ENCODE data around the gene NKD2. TPM values are rescaled to one million over a fixed set of nuclear protein-coding genes. Genes with fewer than 3 reads are reported as not detected.
A peak's percentile ranks its signal among the peaks of the same experiment; 100 is the strongest.
"Not testable (repeated sequence)": the region's sequence is repeated elsewhere in the genome, so short reads cannot be mapped to it uniquely, and the experiment has no call there.

The NKD2 gene
- total and polyA plus RNA-seq, 2 donors: 5.1 to 12.4 TPM

GRCh38 chr5:1018596-1018995 lies 10.0 kb downstream of the NKD2 start:
- no peak overlapping the region for H3K27ac ChIP-seq (ENCODE audit: low read depth in 1 of 2, low read length in 1 of 2)
- H3K4me3 ChIP-seq (ENCODE audit: low read length in 2 of 2): no peak overlapping the region
- no peaks in the 10 kb centered on the region for H3K27me3 ChIP-seq (ENCODE audit: control insufficient read depth in 2 of 2, insufficient read depth in 1 of 2, low read length in 1 of 2)
- no peaks in the 10 kb centered on the region for H3K9me3 ChIP-seq (ENCODE audit: control insufficient read depth in 2 of 2, insufficient read depth in 1 of 2, low read length in 1 of 2)
- DNase-seq (ENCODE audit: low read depth in 6 of 9, low spot score in 9 of 9): no peak
- 97% methylated on average over 9 of the region's 9 CpGs for WGBS
- peaks cover 2 to 23% of the 10 kb centered on the region in 2 donors for H3K36me3 ChIP-seq (ENCODE audit: control insufficient read depth in 2 of 2, insufficient read depth in 2 of 2, low read length in 1 of 2)
- H3K4me1 ChIP-seq (ENCODE audit: control insufficient read depth in 2 of 2, insufficient read depth in 2 of 2, low read length in 2 of 2): peaks cover 0 to 6% of the 10 kb centered on the region in 2 donors

GRCh38 chr5:1019001-1019905 lies 10.7 kb downstream of the NKD2 start:
- Histone ChIP-seq H3K27ac (ENCODE audit: low read depth in 1 of 2, low read length in 1 of 2) (no peak overlapping the region), H3K36me3 (ENCODE audit: control insufficient read depth in 2 of 2, insufficient read depth in 2 of 2, low read length in 1 of 2) (peaks cover 2 to 21% of the 10 kb centered on the region in 2 donors), H3K4me3 (ENCODE audit: low read length in 2 of 2) (no peak overlapping the region), H3K27me3 (ENCODE audit: control insufficient read depth in 2 of 2, insufficient read depth in 1 of 2, low read length in 1 of 2) (no peaks in the 10 kb centered on the region), H3K4me1 (ENCODE audit: control insufficient read depth in 2 of 2, insufficient read depth in 2 of 2, low read length in 2 of 2) (peaks cover 0 to 6% of the 10 kb centered on the region in 2 donors), H3K9me3 (ENCODE audit: control insufficient read depth in 2 of 2, insufficient read depth in 1 of 2, low read length in 1 of 2) (no peaks in the 10 kb centered on the region)
- WGBS: 92% methylated on average over 37 of the region's 37 CpGs
- DNase-seq (ENCODE audit: low read depth in 6 of 9, low spot score in 9 of 9): no peak

GRCh38 chr5:1020452-1020961 lies 11.9 kb downstream of the NKD2 start:
- Histone ChIP-seq H3K27me3 (ENCODE audit: control insufficient read depth in 2 of 2, insufficient read depth in 1 of 2, low read length in 1 of 2) (no peaks in the 10 kb centered on the region), H3K4me1 (ENCODE audit: control insufficient read depth in 2 of 2, insufficient read depth in 2 of 2, low read length in 2 of 2) (peaks cover 0 to 6% of the 10 kb centered on the region in 2 donors)

GRCh38 chr5:1021136-1021968 lies 12.8 kb downstream of the NKD2 start:
- no peaks in the 10 kb centered on the region for H3K9me3 ChIP-seq (ENCODE audit: control insufficient read depth in 2 of 2, insufficient read depth in 1 of 2, low read length in 1 of 2)
- 72% methylated on average over 29 of the region's 29 CpGs for WGBS
- peak in 1 of 9 donors; percentile 25 for DNase-seq (ENCODE audit: low read depth in 6 of 9, low spot score in 9 of 9)
- peaks cover 0 to 6% of the 10 kb centered on the region in 2 donors for H3K4me1 ChIP-seq (ENCODE audit: control insufficient read depth in 2 of 2, insufficient read depth in 2 of 2, low read length in 2 of 2)
- no peaks in the 10 kb centered on the region for H3K27me3 ChIP-seq (ENCODE audit: control insufficient read depth in 2 of 2, insufficient read depth in 1 of 2, low read length in 1 of 2)
- H3K36me3 ChIP-seq (ENCODE audit: control insufficient read depth in 2 of 2, insufficient read depth in 2 of 2, low read length in 1 of 2): peaks cover 0 to 7% of the 10 kb centered on the region in 2 donors
- no peak overlapping the region for H3K4me3 ChIP-seq (ENCODE audit: low read length in 2 of 2)
- H3K27ac ChIP-seq (ENCODE audit: low read depth in 1 of 2, low read length in 1 of 2): no peak overlapping the region

More at GRCh38 chr5:1020452-1020961, 11.9 kb downstream of the NKD2 start:
- Histone ChIP-seq H3K9me3 (ENCODE audit: control insufficient read depth in 2 of 2, insufficient read depth in 1 of 2, low read length in 1 of 2) (no peaks in the 10 kb centered on the region), H3K36me3 (ENCODE audit: control insufficient read depth in 2 of 2, insufficient read depth in 2 of 2, low read length in 1 of 2) (peaks cover 0 to 13% of the 10 kb centered on the region in 2 donors), H3K4me3 (ENCODE audit: low read length in 2 of 2) (no peak overlapping the region), H3K27ac (ENCODE audit: low read depth in 1 of 2, low read length in 1 of 2) (no peak overlapping the region)
- WGBS: 92% methylated on average over 16 of the region's 16 CpGs
- DNase-seq (ENCODE audit: low read depth in 6 of 9, low spot score in 9 of 9): no peak

- DNase-seq (ENCODE audit: low read depth in 6 of 9, low spot score in 9 of 9); H3K4me1 ChIP-seq (ENCODE audit: control insufficient read depth in 2 of 2, insufficient read depth in 2 of 2, low read length in 2 of 2); H3K9me3 ChIP-seq (ENCODE audit: control insufficient read depth in 2 of 2, insufficient read depth in 1 of 2, low read length in 1 of 2); H3K27ac ChIP-seq (ENCODE audit: low read depth in 1 of 2, low read length in 1 of 2); H3K4me3 ChIP-seq (ENCODE audit: low read length in 2 of 2); H3K36me3 ChIP-seq (ENCODE audit: control insufficient read depth in 2 of 2, insufficient read depth in 2 of 2, low read length in 1 of 2); H3K27me3 ChIP-seq (ENCODE audit: control insufficient read depth in 2 of 2, insufficient read depth in 1 of 2, low read length in 1 of 2): not testable (repeated sequence)
- 83% methylated on average over 9 of the region's 9 CpGs for WGBS
Observed at GRCh38 chr5:1021969-1022336, 13.4 kb downstream of the NKD2 start.

GRCh38 chr5:1026700-1027621 lies 18.4 kb downstream of the NKD2 start:
- 96% methylated on average over 29 of the region's 29 CpGs for WGBS
- DNase-seq (ENCODE audit: low read depth in 6 of 9, low spot score in 9 of 9): no peak

GRCh38 chr5:1027631-1028441 lies 19.2 kb downstream of the NKD2 start:
- peaks cover 0 to 2% of the 10 kb centered on the region in 2 donors for H3K4me1 ChIP-seq (ENCODE audit: control insufficient read depth in 2 of 2, insufficient read depth in 2 of 2, low read length in 2 of 2)
- no peak overlapping the region for H3K27ac ChIP-seq (ENCODE audit: low read depth in 1 of 2, low read length in 1 of 2)
- WGBS: 88% methylated on average over 40 of the region's 40 CpGs
- H3K36me3 ChIP-seq (ENCODE audit: control insufficient read depth in 2 of 2, insufficient read depth in 2 of 2, low read length in 1 of 2): no peaks in the 10 kb centered on the region
- H3K27me3 ChIP-seq (ENCODE audit: control insufficient read depth in 2 of 2, insufficient read depth in 1 of 2, low read length in 1 of 2): no peaks in the 10 kb centered on the region
- no peaks in the 10 kb centered on the region for H3K9me3 ChIP-seq (ENCODE audit: control insufficient read depth in 2 of 2, insufficient read depth in 1 of 2, low read length in 1 of 2)
- no peak overlapping the region for H3K4me3 ChIP-seq (ENCODE audit: low read length in 2 of 2)
- DNase-seq (ENCODE audit: low read depth in 6 of 9, low spot score in 9 of 9): no peak

More at GRCh38 chr5:1026700-1027621, 18.4 kb downstream of the NKD2 start:
- Histone ChIP-seq H3K9me3 (ENCODE audit: control insufficient read depth in 2 of 2, insufficient read depth in 1 of 2, low read length in 1 of 2) (no peaks in the 10 kb centered on the region), H3K36me3 (ENCODE audit: control insufficient read depth in 2 of 2, insufficient read depth in 2 of 2, low read length in 1 of 2) (no peaks in the 10 kb centered on the region), H3K27ac (ENCODE audit: low read depth in 1 of 2, low read length in 1 of 2) (no peak overlapping the region), H3K27me3 (ENCODE audit: control insufficient read depth in 2 of 2, insufficient read depth in 1 of 2, low read length in 1 of 2) (no peaks in the 10 kb centered on the region), H3K4me3 (ENCODE audit: low read length in 2 of 2) (no peak overlapping the region), H3K4me1 (ENCODE audit: control insufficient read depth in 2 of 2, insufficient read depth in 2 of 2, low read length in 2 of 2) (peaks cover 0 to 2% of the 10 kb centered on the region in 2 donors)
